Bronchial epithelial cell (primary cell): ENCODE measurements around the gene NEXMIF. TPM values are rescaled to one million over a fixed set of nuclear protein-coding genes. Genes with fewer than 3 reads are reported as not detected.
A peak's percentile ranks its signal among the peaks of the same experiment; 100 is the strongest.

Experiments used
- DNase-seq: peaks from one replicate; pipeline ENCODE4 v3.0.0-alpha.2; 2010; ENCODE audit warnings: low read depth
- FAIRE-seq: peaks from 2 replicates; lab custom pipeline; 2011; peaks lifted over from hg19 to GRCh38; lab: Jason Lieb, UNC
- H3K27me3 ChIP-seq: 2 replicates; pipeline ENCODE4 v1.5.1; 2011; ENCODE audit warnings: low read length; ENCODE audit not compliant: control insufficient read depth, insufficient read depth
- H3K36me3 ChIP-seq: 2 replicates; pipeline ENCODE4 v1.5.1; 2011; ENCODE audit warnings: low read length; ENCODE audit not compliant: control insufficient read depth, insufficient read depth
- H3K4me3 ChIP-seq: 2 replicates; pipeline ENCODE4 v1.5.1; 2011; ENCODE audit warnings: mild to moderate bottlenecking, low read depth, low read length, control low read depth
- CTCF ChIP-seq: IDR thresholded peaks from 2 replicates; pipeline ENCODE4 v1.5.1; 2011; ENCODE audit warnings: mild to moderate bottlenecking, moderate library complexity, low read length, control low read depth, inconsistent platforms; ENCODE audit not compliant: insufficient read depth, severe bottlenecking
- total RNA-seq: library from RNA; depleted of rRNA; stranded (reverse); fragments of >200 nt; gene quantifications from 2 replicates; pipeline ENCODE4 v1.2.1, GENCODE V29; 2014

The NEXMIF gene
- total RNA-seq, 1 donor from 2014 or later, result under 0.01 TPM

DNA sequence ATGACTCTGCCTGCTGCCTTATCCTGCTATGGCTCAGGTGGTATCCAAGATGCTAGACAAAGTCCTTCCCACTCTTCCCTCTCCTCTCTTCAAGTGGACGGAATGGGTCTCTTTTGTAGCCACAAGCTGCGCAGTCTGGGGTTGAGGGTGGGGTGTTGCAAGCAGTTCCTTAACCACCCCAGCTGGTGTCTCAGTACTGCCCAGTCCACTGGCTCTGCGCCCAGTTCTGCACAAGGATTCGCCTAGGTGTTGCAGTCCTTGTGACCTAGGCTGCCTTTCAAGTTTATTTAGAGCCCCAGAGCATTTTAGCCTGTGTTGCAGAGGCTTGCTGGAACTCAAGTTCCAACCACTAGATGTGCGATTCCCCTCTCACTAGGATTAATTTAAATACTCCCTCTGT is 120.7 kb downstream of the NEXMIF start:
- no peak overlapping the region for H3K4me3 ChIP-seq
- FAIRE-seq, result no peak
- no peak for TF ChIP-seq CTCF
- H3K27me3 ChIP-seq, result no peaks in the 10 kb centered on the region
- no peaks in the 10 kb centered on the region for H3K36me3 ChIP-seq
- no peak for DNase-seq

GRCh38 chrX:74800062-74800461 is 125.2 kb downstream of the NEXMIF start:
- H3K36me3 ChIP-seq, result no peaks in the 10 kb centered on the region
- TF ChIP-seq CTCF, result no peak
- no peak overlapping the region for H3K4me3 ChIP-seq
- no peak for DNase-seq
- no peaks in the 10 kb centered on the region for H3K27me3 ChIP-seq
- FAIRE-seq, result no peak

GRCh38 chrX:74797338-74797887 is 127.8 kb downstream of the NEXMIF start:
- no peak for FAIRE-seq
- Histone ChIP-seq H3K27me3 (no peaks in the 10 kb centered on the region), H3K36me3 (no peaks in the 10 kb centered on the region), H3K4me3 (no peak overlapping the region)
- TF ChIP-seq CTCF, result no peak
- no peak for DNase-seq

GRCh38 chrX:74788545-74789086 is 136.6 kb downstream of the NEXMIF start:
- Histone ChIP-seq H3K4me3 (no peak overlapping the region), H3K36me3 (no peaks in the 10 kb centered on the region), H3K27me3 (no peaks in the 10 kb centered on the region)
- FAIRE-seq (no peak), DNase-seq (peak; percentile 1)
- no peak for TF ChIP-seq CTCF

DNA sequence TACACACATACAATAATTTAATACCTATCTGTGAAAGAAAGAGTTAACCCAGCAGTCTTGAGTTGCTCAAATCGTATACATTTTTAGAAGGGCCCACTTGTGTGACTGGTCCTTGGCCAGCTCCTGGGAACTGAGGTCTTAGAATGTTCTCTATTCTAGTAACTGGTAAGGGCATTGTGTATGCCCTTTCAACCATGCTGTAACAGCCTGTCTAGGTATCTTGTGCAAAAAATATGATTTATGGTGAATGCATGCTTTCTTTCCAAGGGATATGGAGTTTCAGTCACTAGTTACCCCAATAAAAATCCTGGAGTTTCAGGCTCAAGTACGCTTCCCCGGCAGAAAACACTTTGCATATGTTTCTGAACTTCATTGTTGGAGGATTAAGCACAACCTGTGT is 140.6 kb downstream of the NEXMIF start:
- FAIRE-seq, result no peak
- no peak for TF ChIP-seq CTCF
- DNase-seq, result no peak
- Histone ChIP-seq H3K27me3 (no peaks in the 10 kb centered on the region), H3K36me3 (no peaks in the 10 kb centered on the region), H3K4me3 (no peak overlapping the region)

DNA sequence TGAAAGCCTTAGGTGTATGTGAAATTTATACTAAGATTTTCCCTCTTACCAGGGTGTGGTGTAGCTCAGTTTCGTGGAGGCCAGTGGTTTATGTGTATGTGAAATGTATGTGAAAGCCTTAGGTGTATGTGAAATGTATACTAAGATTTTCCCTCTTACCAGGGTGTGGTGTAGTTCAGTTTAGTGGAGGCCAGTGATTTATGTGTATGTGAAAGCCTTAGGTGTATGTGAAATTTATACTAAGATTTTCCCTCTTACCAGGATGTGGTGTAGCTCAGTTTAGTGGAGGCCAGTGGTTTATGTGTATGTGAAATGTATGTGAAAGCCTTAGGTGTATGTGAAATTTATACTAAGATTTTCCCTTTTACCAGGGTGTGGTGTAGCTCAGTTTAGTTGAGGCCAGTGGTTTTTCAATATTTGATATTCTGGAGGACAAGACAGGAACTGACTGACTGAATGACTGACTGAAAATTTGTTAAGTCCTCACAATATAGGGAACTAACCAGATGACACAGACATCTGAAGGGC is 143.7 kb downstream of the NEXMIF start:
- Histone ChIP-seq H3K4me3 (no peak overlapping the region), H3K36me3 (no peaks in the 10 kb centered on the region), H3K27me3 (no peaks in the 10 kb centered on the region)
- no peak for TF ChIP-seq CTCF
- DNase-seq (no peak), FAIRE-seq (no peak)
